OCI-LY7 (cell line): Measurements from ENCODE around the gene RBKS. TPM values are rescaled to one million over a fixed set of nuclear protein-coding genes. Genes with fewer than 3 reads are reported as not detected.

Experiments
- BruUV-seq: library from RNA; stranded (reverse); fragments of 400-500 nt; replicated peaks from 2 replicates; lab custom pipeline; 2021; lab: Mats Ljungman, UMichigan
- CTCF ChIA-PET: fragments of 300-600 bp; sonication (Branson Sonifier 250); formaldehyde crosslinking; loops from one replicate; lab custom pipeline; 2022; ENCODE audit warnings: antibody characterized with exemption; ENCODE audit not compliant: unreplicated experiment; lab: Charles Lee
- POLR2A ChIA-PET: fragments of 300-600 bp; sonication (Branson Sonifier 250); formaldehyde crosslinking; loops from one replicate; lab custom pipeline; 2022; ENCODE audit warnings: antibody characterized with exemption; lab: Charles Lee
- DNase-seq: peaks from one replicate; pipeline ENCODE4 v3.0.0-alpha.2; 2015; ENCODE audit warnings: low spot score
- H2AFZ ChIP-seq: fragments of 200-600 bp; sonication (generic), shearing (Covaris generic); 2 replicates; pipeline ENCODE4 v1.6.1; 2014; ENCODE audit warnings: mild to moderate bottlenecking, antibody characterized with exemption, low read length, moderate library complexity
- H3K27ac ChIP-seq: fragments of 200-600 bp; sonication (generic); 2 replicates; pipeline ENCODE4 v1.5.1; 2014; ENCODE audit warnings: mixed run types, low read depth, mild to moderate bottlenecking, moderate library complexity, low read length, inconsistent platforms; ENCODE audit not compliant: poor library complexity, severe bottlenecking
- H3K36me3 ChIP-seq: fragments of 200-600 bp; sonication (generic); 2 replicates; pipeline ENCODE4 v1.6.1; 2014; ENCODE audit warnings: mild to moderate bottlenecking, antibody characterized with exemption, low read length, moderate library complexity, mixed read lengths; ENCODE audit not compliant: insufficient read depth
- H3K4me1 ChIP-seq: fragments of 200-600 bp; sonication (generic); 2 replicates; pipeline ENCODE4 v1.5.1; 2014; ENCODE audit warnings: mild to moderate bottlenecking, low read length; ENCODE audit not compliant: insufficient read depth, poor library complexity, severe bottlenecking
- H3K4me2 ChIP-seq: fragments of 200-600 bp; sonication (generic); 2 replicates; pipeline ENCODE4 v1.6.1; 2014; ENCODE audit warnings: mild to moderate bottlenecking, low read length
- H3K4me3 ChIP-seq: fragments of 200-600 bp; sonication (generic); 2 replicates; pipeline ENCODE4 v1.5.1; 2014; ENCODE audit warnings: mild to moderate bottlenecking, low read depth, low read length; ENCODE audit not compliant: poor library complexity, severe bottlenecking
- H3K79me2 ChIP-seq: fragments of 200-600 bp; sonication (generic); 2 replicates; pipeline ENCODE4 v1.6.1; 2016; ENCODE audit warnings: low read depth, mild to moderate bottlenecking, low read length, moderate library complexity, mixed read lengths; ENCODE audit not compliant: insufficient read depth
- H3K9me2 ChIP-seq: fragments of 200-600 bp; sonication (generic); 2 replicates; pipeline ENCODE4 v1.6.1; 2016; ENCODE audit warnings: mild to moderate bottlenecking, low read length, mixed read lengths; ENCODE audit not compliant: insufficient read depth
- H3K9me3 ChIP-seq: fragments of 200-600 bp; sonication (generic); 2 replicates; pipeline ENCODE4 v1.6.1; 2014; ENCODE audit warnings: mild to moderate bottlenecking, mixed run types, low read length, mixed read lengths
- H4K20me1 ChIP-seq: fragments of 200-600 bp; sonication (generic); 2 replicates; pipeline ENCODE4 v1.6.1; 2014; ENCODE audit warnings: mild to moderate bottlenecking, antibody characterized with exemption, low read length, moderate library complexity, mixed read lengths; ENCODE audit not compliant: insufficient read depth
- EZH2phosphoT487 ChIP-seq: fragments of 200-600 bp; sonication (generic); IDR thresholded peaks from 2 replicates; pipeline ENCODE4 v1.6.1; 2018; ENCODE audit warnings: low read depth, borderline replicate concordance, mild to moderate bottlenecking, mixed run types, antibody characterized with exemption, low read length, moderate library complexity, mixed read lengths
- intact Hi-C: fragments of 100-400 bp; cut with micrococcal nuclease; formaldehyde crosslinking; loops from one replicate; pipeline ENCODE4 v1.10.0; 2022; ENCODE audit not compliant: unreplicated experiment
- total RNA-seq, 2 experiments: library from RNA; depleted of rRNA in 1 of 2; stranded (reverse); fragments of >200 nt in 1 of 2; shearing (Covaris generic) in 1 of 2; gene quantifications; 2 replicates each; pipeline ENCODE4 v1.2.3, GENCODE V29; 2014 to 2022
- TF ChIP-seq, protein P1 (sequence below): fragments of 200-600 bp; sonication (generic); conservative IDR thresholded peaks from 2 replicates; pipeline ENCODE4 v1.5.1; 2014; ENCODE audit warnings: mild to moderate bottlenecking, antibody characterized with exemption, low read length, moderate library complexity, mixed read lengths

The RBKS gene
- total RNA-seq, 2 experiments from 2014 or later: 1.1 TPM

DNA sequence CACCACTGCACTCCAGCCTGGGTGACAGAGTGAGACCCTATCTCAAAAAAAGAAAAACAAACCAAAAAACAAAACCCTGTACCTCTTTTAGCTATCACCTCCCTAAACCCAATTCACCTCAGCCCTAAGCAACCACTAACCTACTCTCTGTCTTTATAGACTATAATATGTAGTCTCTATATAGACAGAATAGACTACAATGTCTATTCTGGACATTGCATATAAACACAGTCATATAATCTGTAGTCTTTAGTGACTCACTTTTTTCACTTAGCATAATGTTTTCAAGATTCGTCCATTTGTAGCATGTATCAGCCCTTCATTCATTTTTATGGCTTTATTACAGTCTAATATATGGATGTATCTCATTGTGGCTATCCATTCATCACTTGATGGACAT lies 155.9 kb downstream of the RBKS start:
- Histone ChIP-seq H4K20me1 (no peaks in the 10 kb centered on the region), H2AFZ (no peak overlapping the region), H3K36me3 (no peaks in the 10 kb centered on the region), H3K9me2 (no peaks in the 10 kb centered on the region), H3K4me2 (no peak overlapping the region), H3K79me2 (no peaks in the 10 kb centered on the region), H3K9me3 (no peaks in the 10 kb centered on the region), H3K4me3 (no peak overlapping the region), H3K4me1 (peaks cover 5% of the 10 kb centered on the region), H3K27ac (no peak overlapping the region)
- no TSS peak for BruUV-seq
- DNase-seq: no peak
- intact Hi-C loops: no loop called here
- TF ChIP-seq EZH2phosphoT487: no peak
- TF ChIP-seq, protein P1, sequence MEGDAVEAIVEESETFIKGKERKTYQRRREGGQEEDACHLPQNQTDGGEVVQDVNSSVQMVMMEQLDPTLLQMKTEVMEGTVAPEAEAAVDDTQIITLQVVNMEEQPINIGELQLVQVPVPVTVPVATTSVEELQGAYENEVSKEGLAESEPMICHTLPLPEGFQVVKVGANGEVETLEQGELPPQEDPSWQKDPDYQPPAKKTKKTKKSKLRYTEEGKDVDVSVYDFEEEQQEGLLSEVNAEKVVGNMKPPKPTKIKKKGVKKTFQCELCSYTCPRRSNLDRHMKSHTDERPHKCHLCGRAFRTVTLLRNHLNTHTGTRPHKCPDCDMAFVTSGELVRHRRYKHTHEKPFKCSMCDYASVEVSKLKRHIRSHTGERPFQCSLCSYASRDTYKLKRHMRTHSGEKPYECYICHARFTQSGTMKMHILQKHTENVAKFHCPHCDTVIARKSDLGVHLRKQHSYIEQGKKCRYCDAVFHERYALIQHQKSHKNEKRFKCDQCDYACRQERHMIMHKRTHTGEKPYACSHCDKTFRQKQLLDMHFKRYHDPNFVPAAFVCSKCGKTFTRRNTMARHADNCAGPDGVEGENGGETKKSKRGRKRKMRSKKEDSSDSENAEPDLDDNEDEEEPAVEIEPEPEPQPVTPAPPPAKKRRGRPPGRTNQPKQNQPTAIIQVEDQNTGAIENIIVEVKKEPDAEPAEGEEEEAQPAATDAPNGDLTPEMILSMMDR: no peak
- ChIA-PET CTCF (no interaction called here), POLR2A (no interaction called here)

Other genes starting within 250 kb of the RBKS start
- 32.3 and 33.6 TPM in 2 replicates for gene SUPT7L, start 226.8 kb downstream of the RBKS start, total RNA-seq (2014; rRNA removed; shearing (Covaris generic))
- 33.0 and 35.8 TPM in 2 replicates for gene SUPT7L, start 226.8 kb downstream of the RBKS start, total RNA-seq (2022)
- 26.2 and 36.7 TPM in 2 replicates for gene SLC4A1AP, start 226.5 kb downstream of the RBKS start, total RNA-seq (2014; rRNA removed; shearing (Covaris generic))
- 26.7 and 27.9 TPM in 2 replicates for gene SLC4A1AP, start 226.5 kb downstream of the RBKS start, total RNA-seq (2022)
- gene MRPL33, start 118.7 kb downstream of the RBKS start, total RNA-seq (2014; rRNA removed; shearing (Covaris generic)): 51.2 and 51.5 TPM in 2 replicates
- 40.4 and 43.8 TPM in 2 replicates for gene MRPL33, start 118.7 kb downstream of the RBKS start, total RNA-seq (2022)
- 13.4 and 19.7 TPM in 2 replicates for gene BABAM2, start 342 bp upstream of the RBKS start, total RNA-seq (2014; rRNA removed; shearing (Covaris generic))
- gene BABAM2, start 342 bp upstream of the RBKS start, total RNA-seq (2022): 32.8 and 33.2 TPM in 2 replicates